Stimulated activated CD4-positive, alpha-beta T cell treated with anti-CD3 and anti-CD28 coated beads, Interleukin-12 subunit alpha, Interleukin-12 subunit beta, amount 100 ng/mL, for 48 hours (primary cell): ENCODE results near the gene MUC12.
"Not testable (repeated sequence)": the region's sequence is repeated elsewhere in the genome, so short reads cannot be mapped to it uniquely, and the experiment has no call there.

Experiments
- DNase-seq, 3 donors: peaks; one replicate each; pipeline ENCODE4 v3.0.0-alpha.2; 2020; ENCODE audit warnings: low read depth in 2 of 3, low spot score in 1 of 3

The MUC12 gene

DNA sequence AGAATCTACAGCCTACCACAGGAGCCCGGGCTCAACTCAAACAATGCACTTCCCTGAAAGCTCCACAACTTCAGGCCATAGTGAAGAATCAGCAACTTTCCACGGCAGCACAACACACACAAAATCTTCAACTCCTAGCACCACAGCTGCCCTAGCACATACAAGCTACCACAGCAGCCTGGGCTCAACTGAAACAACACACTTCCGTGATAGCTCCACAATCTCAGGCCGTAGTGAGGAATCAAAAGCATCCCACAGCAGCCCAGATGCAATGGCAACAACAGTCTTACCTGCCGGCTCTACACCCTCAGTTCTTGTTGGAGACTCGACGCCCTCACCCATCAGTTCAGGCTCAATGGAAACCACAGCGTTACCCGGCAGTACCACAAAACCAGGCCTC, 22.3 kb downstream of the MUC12 start:
- DNase-seq, result no peak

DNA sequence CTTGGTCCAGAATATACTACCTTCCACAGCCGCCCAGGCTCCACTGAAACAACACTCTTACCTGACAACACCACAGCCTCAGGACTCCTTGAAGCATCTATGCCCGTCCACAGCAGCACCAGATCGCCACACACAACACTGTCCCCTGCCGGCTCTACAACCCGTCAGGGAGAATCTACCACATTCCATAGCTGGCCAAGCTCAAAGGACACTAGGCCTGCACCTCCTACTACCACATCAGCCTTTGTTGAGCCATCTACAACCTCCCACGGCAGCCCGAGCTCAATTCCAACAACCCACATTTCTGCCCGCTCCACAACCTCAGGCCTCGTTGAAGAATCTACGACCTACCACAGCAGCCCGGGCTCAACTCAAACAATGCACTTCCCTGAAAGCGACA, 22.9 kb downstream of the MUC12 start:
- not testable (repeated sequence) for DNase-seq

DNA sequence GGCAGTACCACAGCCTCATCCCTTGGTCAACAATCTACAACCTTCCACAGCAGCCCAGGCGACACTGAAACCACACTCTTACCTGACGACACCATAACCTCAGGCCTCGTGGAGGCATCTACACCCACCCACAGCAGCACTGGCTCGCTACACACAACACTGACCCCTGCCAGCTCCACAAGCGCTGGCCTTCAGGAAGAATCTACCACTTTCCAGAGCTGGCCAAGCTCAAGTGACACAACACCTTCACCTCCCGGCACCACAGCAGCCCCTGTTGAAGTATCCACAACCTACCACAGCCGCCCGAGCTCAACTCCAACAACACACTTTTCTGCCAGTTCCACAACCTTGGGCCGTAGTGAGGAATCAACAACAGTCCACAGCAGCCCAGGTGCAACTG, 25.3 kb downstream of the MUC12 start:
- DNase-seq, result not testable (repeated sequence)

DNA sequence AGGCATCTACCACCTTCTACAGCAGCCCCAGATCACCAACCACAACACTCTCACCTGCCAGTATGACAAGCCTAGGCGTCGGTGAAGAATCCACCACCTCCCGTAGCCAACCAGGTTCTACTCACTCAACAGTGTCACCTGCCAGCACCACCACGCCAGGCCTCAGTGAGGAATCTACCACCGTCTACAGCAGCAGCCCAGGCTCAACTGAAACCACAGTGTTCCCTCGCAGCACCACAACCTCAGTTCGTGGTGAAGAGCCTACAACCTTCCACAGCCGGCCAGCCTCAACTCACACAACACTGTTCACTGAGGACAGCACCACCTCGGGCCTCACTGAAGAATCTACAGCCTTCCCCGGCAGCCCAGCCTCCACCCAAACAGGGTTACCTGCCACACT, 29.2 kb downstream of the MUC12 start:
- DNase-seq, result not testable (repeated sequence)

DNA sequence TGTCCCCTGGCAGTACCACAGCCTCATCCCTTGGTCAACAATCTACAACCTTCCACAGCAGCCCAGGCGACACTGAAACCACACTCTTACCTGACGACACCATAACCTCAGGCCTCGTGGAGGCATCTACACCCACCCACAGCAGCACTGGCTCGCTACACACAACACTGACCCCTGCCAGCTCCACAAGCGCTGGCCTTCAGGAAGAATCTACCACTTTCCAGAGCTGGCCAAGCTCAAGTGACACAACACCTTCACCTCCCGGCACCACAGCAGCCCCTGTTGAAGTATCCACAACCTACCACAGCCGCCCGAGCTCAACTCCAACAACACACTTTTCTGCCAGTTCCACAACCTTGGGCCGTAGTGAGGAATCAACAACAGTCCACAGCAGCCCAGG, 30.0 kb downstream of the MUC12 start:
- not testable (repeated sequence) for DNase-seq

DNA sequence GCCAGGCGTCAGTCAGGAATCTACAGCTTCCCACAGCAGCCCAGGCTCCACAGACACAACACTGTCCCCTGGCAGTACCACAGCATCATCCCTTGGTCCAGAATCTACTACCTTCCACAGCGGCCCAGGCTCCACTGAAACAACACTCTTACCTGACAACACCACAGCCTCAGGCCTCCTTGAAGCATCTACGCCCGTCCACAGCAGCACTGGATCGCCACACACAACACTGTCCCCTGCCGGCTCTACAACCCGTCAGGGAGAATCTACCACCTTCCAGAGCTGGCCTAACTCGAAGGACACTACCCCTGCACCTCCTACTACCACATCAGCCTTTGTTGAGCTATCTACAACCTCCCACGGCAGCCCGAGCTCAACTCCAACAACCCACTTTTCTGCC, 30.7 kb downstream of the MUC12 start:
- DNase-seq, result not testable (repeated sequence)

DNA sequence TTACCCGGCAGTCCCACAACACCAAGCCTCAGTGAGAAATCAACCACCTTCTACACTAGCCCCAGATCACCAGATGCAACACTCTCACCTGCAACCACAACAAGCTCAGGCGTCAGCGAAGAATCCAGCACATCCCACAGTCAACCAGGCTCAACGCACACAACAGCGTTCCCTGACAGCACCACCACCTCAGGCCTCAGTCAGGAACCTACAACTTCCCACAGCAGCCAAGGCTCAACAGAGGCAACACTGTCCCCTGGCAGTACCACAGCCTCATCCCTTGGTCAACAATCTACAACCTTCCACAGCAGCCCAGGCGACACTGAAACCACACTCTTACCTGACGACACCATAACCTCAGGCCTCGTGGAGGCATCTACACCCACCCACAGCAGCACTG, 33.0 kb downstream of the MUC12 start:
- DNase-seq, result not testable (repeated sequence)

DNA sequence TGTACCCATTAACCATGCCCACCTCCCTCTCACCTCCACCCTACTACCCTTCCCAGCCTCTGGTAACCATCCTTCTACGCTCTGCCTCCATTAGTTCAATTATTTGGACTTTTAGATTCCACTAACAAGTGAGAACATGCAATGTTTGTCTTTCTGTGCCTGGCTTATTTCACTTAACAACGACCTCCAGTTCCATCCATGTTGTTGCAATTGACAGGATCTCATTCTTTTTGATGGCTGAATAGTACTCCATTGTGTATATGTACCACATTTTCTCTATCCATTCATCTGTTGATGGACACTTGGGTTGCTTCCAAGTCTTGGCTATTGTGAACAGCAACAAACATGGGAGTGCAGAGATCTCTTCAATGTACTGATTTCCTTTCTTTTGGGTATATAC, 38.0 kb downstream of the MUC12 start:
- DNase-seq, result not testable (repeated sequence)

DNA sequence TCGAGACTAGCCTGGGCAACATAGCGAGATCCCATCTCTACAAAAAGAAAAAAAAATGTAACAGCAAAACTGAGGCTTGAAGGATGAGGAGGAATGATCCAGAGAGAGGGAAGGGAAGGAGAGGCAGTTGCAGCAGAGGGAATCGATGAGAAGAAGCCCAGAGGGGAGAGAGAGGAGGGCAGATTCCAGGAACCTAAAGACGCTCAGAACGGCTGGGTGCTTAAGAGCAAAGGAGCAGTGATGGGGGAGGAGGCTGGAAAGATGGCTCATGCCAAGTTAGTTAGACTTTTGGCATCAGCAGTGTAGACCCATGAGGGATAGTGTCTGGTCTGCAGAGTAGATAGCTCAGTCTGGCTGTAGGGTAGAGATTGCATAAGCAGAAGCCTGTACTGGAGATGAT, 40.3 kb downstream of the MUC12 start:
- no peak for DNase-seq

DNA sequence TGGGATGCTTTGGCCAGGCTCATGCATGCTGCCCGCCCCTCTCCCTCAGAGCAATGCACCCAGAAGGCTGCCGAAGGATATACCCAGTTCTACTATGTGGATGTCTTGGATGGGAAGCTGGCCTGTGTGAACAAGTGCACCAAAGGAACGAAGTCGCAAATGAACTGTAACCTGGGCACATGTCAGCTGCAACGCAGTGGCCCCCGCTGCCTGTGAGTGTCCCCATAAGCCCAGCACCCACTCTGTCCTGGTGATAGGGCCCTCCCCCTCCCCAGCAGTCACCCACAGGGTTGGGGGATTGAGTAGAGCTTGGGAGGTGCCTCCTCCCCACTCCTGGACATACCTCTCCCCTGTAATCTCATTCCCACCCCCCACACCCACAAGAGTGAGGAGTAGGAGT, 43.6 kb downstream of the MUC12 start:
- no peak for DNase-seq

DNA sequence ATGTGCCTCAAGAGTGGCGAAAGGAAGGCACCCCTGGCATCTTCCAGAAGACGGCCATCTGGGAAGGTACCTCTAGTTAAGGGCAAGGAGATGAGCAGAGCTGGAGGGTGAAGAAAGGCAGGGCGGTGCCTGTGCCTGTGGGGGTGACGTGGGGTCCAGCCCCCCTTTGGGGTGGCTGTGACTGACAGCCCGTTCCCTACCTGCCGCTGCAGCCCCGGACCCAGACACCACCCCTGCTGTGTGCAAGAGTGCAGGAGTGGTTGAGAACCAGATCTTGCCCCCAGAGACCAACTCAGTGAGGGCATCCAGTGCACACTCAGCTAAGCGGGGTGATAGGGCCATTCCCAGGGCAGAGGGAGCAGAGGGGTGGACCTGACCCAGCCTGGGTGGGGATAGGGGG, 46.3 kb downstream of the MUC12 start:
- no peak for DNase-seq

DNA sequence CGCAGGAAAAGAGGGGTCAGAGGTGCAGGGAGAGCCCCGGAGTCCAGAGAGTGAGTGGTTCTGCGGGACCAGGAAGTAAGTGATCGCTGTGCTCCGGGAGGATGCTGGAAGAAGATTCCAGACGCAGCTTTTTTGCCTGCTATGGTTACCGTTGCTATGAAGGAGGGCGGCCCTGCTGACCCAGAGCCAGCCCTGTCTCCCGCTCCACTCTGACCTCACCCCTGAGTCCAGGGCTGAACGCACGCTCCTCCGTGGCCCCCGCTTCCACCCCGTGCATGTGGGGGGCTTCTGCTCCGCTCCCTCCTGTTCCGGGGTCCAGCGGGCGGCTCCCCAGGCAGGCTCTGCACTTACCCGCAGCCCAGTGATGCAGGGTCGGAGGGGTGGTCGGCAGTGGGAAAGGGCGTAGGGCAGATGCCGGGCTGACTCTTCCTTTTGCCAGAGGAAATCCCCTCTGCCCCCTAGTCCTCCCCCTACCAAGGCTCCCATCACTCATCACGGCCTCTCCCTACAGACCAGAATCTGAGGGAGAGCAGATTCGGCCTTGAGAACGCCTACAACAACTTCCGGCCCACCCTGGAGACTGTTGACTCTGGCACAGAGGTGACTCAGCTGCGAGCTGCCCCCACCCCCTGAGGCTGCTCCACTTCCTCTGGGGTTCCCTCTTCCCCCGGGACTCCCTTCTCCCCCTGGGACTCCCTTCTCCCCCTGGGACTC, 47.9 kb downstream of the MUC12 start:
- DNase-seq, result peak; percentile 32 to 65 (median 40)

DNA sequence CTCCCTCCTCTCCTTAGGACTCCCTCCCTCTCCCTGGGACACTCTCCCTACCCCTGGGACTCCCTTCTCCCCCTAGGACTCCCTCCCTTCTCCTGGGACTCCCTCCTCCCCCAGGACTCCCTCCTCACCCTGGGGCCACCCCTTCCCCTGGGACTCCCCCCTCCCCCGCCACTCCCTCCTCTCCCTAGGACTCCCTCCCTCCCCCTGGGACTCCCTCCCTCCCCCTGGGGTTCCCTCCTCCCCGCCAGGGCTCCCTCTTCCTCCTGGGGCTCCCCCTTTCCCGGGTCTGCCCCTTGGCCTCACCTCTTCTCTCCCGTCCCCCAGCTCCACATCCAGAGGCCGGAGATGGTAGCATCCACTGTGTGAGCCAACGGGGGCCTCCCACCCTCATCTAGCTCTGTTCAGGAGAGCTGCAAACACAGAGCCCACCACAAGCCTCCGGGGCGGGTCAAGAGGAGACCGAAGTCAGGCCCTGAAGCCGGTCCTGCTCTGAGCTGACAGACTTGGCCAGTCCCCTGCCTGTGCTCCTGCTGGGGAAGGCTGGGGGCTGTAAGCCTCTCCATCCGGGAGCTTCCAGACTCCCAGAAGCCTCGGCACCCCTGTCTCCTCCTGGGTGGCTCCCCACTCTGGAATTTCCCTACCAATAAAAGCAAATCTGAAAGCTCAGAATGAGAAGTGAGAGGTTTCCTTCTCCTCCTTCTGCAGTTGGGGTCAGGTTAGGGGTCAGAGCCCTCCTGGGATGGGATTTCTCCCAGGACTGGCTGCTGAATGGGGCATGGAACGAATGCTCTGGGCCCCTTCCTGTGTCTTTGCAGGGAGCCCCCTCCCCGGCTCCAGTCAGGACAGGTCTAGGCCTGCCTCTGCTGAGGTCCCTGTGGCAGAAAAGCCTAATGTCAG, 49.2 kb downstream of the MUC12 start:
- no peak for DNase-seq

DNA sequence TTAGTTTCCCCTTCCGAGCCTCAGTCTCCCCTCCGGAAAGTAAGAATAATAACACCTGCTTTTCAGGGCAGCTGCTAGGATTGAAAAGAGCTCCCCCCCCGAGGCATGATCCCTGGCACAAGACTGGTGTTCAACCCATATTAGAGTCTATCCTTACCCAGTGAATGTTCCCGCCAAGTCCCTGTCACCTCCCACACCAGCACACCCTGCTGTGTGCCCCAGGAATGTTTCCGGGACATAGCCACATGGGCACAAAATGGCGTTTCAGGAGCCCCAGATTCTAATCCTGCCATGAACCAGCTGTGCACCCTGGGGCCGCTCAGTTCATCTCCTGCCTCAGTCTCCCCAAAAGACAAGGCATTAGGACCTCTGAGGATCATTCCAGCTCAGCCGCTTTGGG, 51.1 kb downstream of the MUC12 start:
- DNase-seq, result no peak

DNA sequence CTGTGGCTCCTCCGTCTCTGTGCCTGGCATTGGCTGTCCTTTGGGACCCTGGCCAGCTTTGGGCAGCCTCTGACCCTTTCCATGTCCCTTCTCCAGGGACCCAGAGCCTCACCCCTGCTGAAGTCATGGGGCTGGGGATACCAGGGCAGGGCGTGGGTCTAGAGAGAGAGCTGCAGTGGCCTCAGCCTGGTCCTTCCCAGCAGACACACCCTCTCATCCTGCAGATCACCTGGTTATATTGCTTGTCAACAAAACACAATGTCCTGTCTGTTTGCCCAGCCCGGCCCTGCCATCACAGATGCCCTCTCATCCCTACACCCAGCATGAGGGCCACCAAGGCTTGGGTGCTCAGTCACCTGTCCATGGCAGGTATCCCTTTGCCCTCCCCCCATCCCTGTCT, 52.3 kb downstream of the MUC12 start:
- DNase-seq, result no peak

DNA sequence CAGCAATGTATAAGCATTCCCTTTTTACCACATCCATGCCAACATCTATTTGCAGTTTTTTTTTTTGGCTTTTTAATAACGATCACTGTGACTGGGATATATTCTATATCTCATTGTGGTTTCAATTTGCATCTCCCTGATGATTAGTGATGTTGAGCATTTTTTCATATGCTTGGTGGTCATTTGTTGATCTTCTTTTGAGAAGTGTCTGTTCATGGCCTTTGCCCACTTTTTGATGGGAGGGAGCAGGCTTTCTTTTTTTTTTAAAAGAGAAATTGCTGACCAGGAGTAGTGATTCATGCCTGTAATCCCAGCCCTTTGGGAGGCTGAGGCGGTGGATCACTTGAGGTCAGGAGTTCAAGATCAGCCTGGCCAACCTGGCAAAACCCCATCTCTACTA, 54.5 kb downstream of the MUC12 start:
- DNase-seq, result no peak

DNA sequence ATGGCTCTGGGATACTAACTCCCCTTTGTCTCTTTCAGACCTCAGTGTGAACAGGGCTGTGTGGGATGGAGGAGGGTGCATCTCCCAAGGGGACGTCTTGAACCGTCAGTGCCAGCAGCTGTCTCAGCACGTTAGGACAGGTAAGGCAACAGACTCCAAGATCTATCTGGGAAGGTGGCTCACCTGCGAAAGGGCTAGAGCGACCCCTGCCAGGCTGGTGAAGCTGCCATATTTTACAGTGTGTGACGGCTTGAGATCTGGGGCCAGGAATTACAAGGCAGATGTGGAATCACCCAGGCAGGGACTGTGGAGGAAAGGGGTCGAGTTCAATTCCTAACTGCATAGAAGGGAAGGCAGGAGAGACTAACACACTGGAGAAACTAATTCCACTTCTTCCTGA, 61.7 kb downstream of the MUC12 start:
- no peak for DNase-seq

DNA sequence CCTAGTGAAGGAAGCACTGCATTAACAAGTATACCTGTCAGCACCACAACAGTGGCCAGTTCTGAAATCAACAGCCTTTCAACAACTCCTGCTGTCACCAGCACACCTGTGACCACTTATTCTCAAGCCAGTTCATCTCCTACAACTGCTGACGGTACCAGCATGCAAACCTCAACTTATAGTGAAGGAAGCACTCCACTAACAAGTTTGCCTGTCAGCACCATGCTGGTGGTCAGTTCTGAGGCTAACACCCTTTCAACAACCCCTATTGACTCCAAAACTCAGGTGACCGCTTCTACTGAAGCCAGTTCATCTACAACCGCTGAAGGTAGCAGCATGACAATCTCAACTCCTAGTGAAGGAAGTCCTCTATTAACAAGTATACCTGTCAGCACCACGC, 66.6 kb downstream of the MUC12 start:
- no peak for DNase-seq

DNA sequence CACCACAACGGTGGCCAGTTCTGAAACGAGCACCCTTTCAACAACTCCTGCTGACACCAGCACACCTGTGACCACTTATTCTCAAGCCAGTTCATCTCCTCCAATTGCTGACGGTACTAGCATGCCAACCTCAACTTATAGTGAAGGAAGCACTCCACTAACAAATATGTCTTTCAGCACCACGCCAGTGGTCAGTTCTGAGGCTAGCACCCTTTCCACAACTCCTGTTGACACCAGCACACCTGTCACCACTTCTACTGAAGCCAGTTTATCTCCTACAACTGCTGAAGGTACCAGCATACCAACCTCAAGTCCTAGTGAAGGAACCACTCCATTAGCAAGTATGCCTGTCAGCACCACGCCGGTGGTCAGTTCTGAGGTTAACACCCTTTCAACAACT, 71.9 kb downstream of the MUC12 start:
- not testable (repeated sequence) for DNase-seq

DNA sequence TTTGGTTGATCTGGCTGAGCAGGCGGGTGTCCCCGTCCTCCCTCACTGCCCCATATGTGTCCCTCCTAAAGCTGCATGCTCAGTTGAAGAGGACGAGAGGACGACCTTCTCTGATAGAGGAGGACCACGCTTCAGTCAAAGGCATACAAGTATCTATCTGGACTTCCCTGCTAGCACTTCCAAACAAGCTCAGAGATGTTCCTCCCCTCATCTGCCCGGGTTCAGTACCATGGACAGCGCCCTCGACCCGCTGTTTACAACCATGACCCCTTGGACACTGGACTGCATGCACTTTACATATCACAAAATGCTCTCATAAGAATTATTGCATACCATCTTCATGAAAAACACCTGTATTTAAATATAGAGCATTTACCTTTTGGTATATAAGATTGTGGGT, 89.0 kb downstream of the MUC12 start:
- DNase-seq, result peak in 2 of 3 donors; percentile 20 to 25

DNA sequence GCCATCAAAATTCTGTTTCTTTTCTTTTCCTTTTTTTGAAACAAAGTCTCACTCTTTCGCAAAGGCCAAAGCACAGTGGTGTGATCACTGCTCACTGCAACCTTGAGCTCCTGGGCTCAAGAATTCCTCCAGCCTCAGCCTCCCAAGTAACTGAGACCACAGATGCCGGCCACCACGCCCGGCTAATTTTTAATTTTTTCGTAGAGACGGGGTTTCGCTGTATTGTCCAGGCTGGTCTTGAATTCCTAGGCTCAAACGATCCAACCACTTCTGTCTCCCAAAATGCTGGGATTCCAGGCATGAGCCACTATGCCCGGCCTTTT, 90.2 kb downstream of the MUC12 start:
- DNase-seq, result no peak

DNA sequence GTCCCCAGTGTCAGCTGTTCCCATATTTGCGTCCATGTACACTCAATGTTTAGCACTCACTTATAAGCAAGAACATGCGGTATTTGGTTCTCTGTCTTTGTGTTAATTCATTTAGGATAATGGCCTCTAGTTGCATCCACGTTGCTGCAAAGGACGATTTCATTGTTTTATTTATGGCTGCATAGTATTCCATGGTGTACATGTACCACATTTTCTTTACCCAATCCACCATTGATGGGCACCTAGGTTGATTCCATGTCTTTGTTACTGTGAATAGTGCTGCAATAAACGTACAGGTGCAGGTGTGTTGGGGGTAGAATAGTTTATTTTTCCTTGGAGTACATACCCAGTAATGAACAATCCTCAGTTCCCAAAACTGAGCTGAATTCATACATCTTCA, 91.6 kb downstream of the MUC12 start:
- DNase-seq, result no peak

DNA sequence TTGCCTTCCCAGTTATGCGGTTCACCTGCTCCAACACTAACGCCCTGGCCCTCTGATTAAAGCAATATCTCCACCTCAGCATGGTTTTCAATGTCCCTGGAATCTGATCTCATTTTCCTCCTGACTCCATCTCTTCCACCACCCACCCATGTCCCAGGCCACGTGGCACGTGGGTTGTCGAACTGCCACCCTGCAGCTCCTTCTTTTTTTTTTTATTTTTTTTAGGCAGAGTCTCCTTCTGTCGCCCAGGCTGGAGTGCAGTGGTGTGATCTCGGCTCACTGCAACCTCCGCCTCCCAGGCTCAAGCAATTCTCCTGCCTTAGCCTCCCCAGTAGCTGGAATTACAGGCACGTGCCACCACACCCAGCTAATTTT, 94.8 kb downstream of the MUC12 start:
- not testable (repeated sequence) for DNase-seq
